Parathyroid adenoma (tissue), 2 donors: Measurements from ENCODE around the gene DTNB.

ENCODE experiments used
- H2AFZ ChIP-seq: fragments of 300-600 bp; sonication (generic); one replicate; pipeline ENCODE4 v1.7.0; 2017; ENCODE audit warnings: antibody characterized with exemption, mild to moderate bottlenecking
- H3K27ac ChIP-seq: fragments of 300-600 bp; sonication (generic); one replicate; pipeline ENCODE4 v1.7.0; 2017
- H3K27me3 ChIP-seq: fragments of 300-600 bp; sonication (generic); one replicate; pipeline ENCODE4 v1.7.0; 2017; ENCODE audit warnings: low read length; ENCODE audit not compliant: control insufficient read depth, insufficient read depth
- H3K36me3 ChIP-seq: fragments of 300-600 bp; sonication (generic); one replicate; pipeline ENCODE4 v1.7.0; 2017; ENCODE audit warnings: low read length; ENCODE audit not compliant: control insufficient read depth, insufficient read depth
- H3K4me1 ChIP-seq: fragments of 300-600 bp; sonication (generic); one replicate; pipeline ENCODE4 v1.7.0; 2017; ENCODE audit warnings: control low read depth
- H3K4me2 ChIP-seq: fragments of 300-600 bp; sonication (generic); one replicate; pipeline ENCODE4 v1.7.0; 2017; ENCODE audit warnings: low read length
- H3K4me3 ChIP-seq: fragments of 300-600 bp; sonication (generic); one replicate; pipeline ENCODE4 v1.7.0; 2017; ENCODE audit warnings: low read depth, low read length
- H3K79me2 ChIP-seq: fragments of 300-600 bp; sonication (generic); one replicate; pipeline ENCODE4 v1.7.0; 2017; ENCODE audit warnings: control low read depth
- H3K9ac ChIP-seq: fragments of 300-600 bp; sonication (generic); one replicate; pipeline ENCODE4 v1.7.0; 2017; ENCODE audit warnings: mild to moderate bottlenecking
- H3K9me3 ChIP-seq: fragments of 300-600 bp; sonication (generic); one replicate; pipeline ENCODE4 v1.7.0; 2017; ENCODE audit warnings: low read length; ENCODE audit not compliant: control insufficient read depth
- CTCF ChIP-seq: fragments of 300-600 bp; sonication (generic); IDR thresholded peaks from one replicate; pipeline ENCODE4 v1.7.0; 2017; ENCODE audit warnings: antibody characterized with exemption, mild to moderate bottlenecking
- donor health status: primary hyperparathyroidism.

DTNB gene

GRCh38 chr2:25381502-25381901 is 291.9 kb downstream of the DTNB start:
- H3K27ac ChIP-seq: no peak overlapping the region

GRCh38 chr2:25380586-25381375 is 292.6 kb downstream of the DTNB start:
- H3K27ac ChIP-seq: no peak overlapping the region
- no peaks in the 10 kb centered on the region for H3K79me2 ChIP-seq
- H3K4me3 ChIP-seq: no peak overlapping the region
- TF ChIP-seq CTCF: no peak
- H3K9me3 ChIP-seq: no peaks in the 10 kb centered on the region
- no peaks in the 10 kb centered on the region for H3K27me3 ChIP-seq
- no peaks in the 10 kb centered on the region for H3K36me3 ChIP-seq
- no peak overlapping the region for H2AFZ ChIP-seq
- no peak overlapping the region for H3K9ac ChIP-seq
- peaks cover 6% of the 10 kb centered on the region for H3K4me1 ChIP-seq
- no peak overlapping the region for H3K4me2 ChIP-seq

More at GRCh38 chr2:25381502-25381901, 291.9 kb downstream of the DTNB start:
- Histone ChIP-seq H3K4me1 (peaks cover 6% of the 10 kb centered on the region), H2AFZ (no peak overlapping the region), H3K27me3 (no peaks in the 10 kb centered on the region), H3K9me3 (no peaks in the 10 kb centered on the region), H3K36me3 (no peaks in the 10 kb centered on the region), H3K4me3 (no peak overlapping the region), H3K4me2 (no peak overlapping the region), H3K79me2 (no peaks in the 10 kb centered on the region), H3K9ac (no peak overlapping the region)
- no peak for TF ChIP-seq CTCF

- no peak for TF ChIP-seq CTCF
- no peak overlapping the region for H3K27ac ChIP-seq
- no peaks in the 10 kb centered on the region for H3K79me2 ChIP-seq
- H3K36me3 ChIP-seq: no peaks in the 10 kb centered on the region
- H2AFZ ChIP-seq: no peak overlapping the region
- peaks cover 6% of the 10 kb centered on the region for H3K4me1 ChIP-seq
- H3K9ac ChIP-seq: no peak overlapping the region
- H3K4me3 ChIP-seq: no peak overlapping the region
- H3K9me3 ChIP-seq: no peaks in the 10 kb centered on the region
- H3K4me2 ChIP-seq: no peak overlapping the region
- H3K27me3 ChIP-seq: no peaks in the 10 kb centered on the region
These were observed 293.4 kb downstream of the DTNB start for GRCh38 chr2:25380023-25380422.

- no peak overlapping the region for H3K4me2 ChIP-seq
- TF ChIP-seq CTCF: no peak
- no peak overlapping the region for H3K4me3 ChIP-seq
- peaks cover 6% of the 10 kb centered on the region for H3K4me1 ChIP-seq
- no peak overlapping the region for H2AFZ ChIP-seq
- H3K36me3 ChIP-seq: no peaks in the 10 kb centered on the region
- H3K27ac ChIP-seq: no peak overlapping the region
- H3K9ac ChIP-seq: no peak overlapping the region
- no peaks in the 10 kb centered on the region for H3K79me2 ChIP-seq
- no peaks in the 10 kb centered on the region for H3K9me3 ChIP-seq
- no peaks in the 10 kb centered on the region for H3K27me3 ChIP-seq
These were observed 293.8 kb downstream of the DTNB start for GRCh38 chr2:25379535-25379934.
